NCI-H2196 (cell line): ENCODE data around the gene SLC2A14.

Source experiments
- DNase-seq: peaks from one replicate; lab custom pipeline; 2025; ENCODE audit not compliant: unreplicated experiment; lab: John Stamatoyannopoulos, UW

SLC2A14 gene

DNA sequence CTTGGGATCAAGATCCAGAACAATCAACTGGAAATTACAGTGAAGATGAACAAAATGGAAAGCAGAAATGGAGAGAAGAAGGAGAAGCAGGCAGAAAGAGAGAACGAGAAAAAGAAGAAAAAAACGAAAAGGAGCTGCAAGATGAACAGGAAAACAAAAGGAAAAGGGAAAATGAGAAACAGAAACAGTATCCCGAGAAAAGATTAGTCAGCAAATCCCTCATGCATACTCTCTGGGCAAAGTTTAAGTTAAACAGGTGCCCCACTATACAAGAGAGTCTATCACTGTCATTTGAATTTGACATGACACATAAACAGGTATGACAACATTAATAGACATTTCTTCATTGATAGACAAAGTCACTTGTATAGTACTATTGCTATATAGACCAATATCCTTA lies 102.7 kb downstream of the SLC2A14 start:
- DNase-seq = no peak
